ENCODE measurements around the gene MIOS. TPM values are rescaled to one million over a fixed set of nuclear protein-coding genes. Genes with fewer than 3 reads are reported as not detected.

MIOS gene
- total and polyA plus RNA-seq, 2 experiments from 2014 or later, result 24.0 to 50.8 TPM

GRCh38 chr7:7562736-7563135, 3.9 kb upstream of the MIOS start:
- peak; percentile 21 for DNase-seq (ENCODE audit: low spot score)
- Histone ChIP-seq H3K27ac (peak overlapping the region; percentile 86), H3K4me1 (ENCODE audit: insufficient read depth) (peaks cover 23% of the 10 kb centered on the region), H3K79me2 (peaks cover 5% of the 10 kb centered on the region), H3K9me2 (replicated peaks; ENCODE audit: insufficient read depth) (no peaks in the 10 kb centered on the region), H3K9me3 (ENCODE audit: low read depth) (peaks cover 7% of the 10 kb centered on the region), H4K20me1 (ENCODE audit: insufficient read depth, poor library complexity, severe bottlenecking) (no peaks in the 10 kb centered on the region), H2AFZ (no peak overlapping the region), H3K36me3 (replicated peaks; ENCODE audit: insufficient read depth, low read depth) (no peaks in the 10 kb centered on the region), H3K4me3 (no peak overlapping the region), H3K27me3 (no peaks in the 10 kb centered on the region), H3K4me2 (no peak overlapping the region)
- WGBS (ENCODE audit: low lambda C conversion rate, missing lambda C conversion rate), result 78% methylated on average over 3 of the region's 3 CpGs
- TF ChIP-seq EZH2phosphoT487 (IDR thresholded peaks at IDR 0.05; ENCODE audit: low read depth, severe bottlenecking, unreplicated experiment), result no peak

DNA sequence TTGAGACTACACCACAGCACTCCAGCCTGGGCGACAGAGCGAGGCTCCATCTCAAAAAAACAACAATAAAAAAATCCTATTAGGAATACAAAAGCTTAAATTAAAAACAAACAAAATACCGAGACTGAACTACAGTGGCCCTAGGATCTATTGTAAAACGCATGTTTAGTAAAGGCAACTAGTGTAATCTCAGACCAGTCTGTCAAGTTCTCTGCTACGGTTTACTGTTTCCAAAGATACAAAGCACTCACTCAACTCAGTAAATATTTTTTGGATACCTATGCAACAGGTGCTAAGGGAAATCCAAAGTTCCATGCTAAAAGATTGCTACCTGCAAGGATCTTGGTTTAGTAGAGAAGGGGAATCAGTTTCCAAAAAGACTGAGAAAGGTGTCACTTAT, 3.4 kb upstream of the MIOS start:
- WGBS (ENCODE audit: low lambda C conversion rate, missing lambda C conversion rate), result 61% methylated on average over 5 of the region's 5 CpGs

GRCh38 chr7:7563813-7564212, 2.9 kb upstream of the MIOS start:
- H3K27me3 ChIP-seq, result no peaks in the 10 kb centered on the region
- no peaks in the 10 kb centered on the region for H3K9me2 ChIP-seq (replicated peaks; ENCODE audit: insufficient read depth)
- H3K79me2 ChIP-seq, result peaks cover 16% of the 10 kb centered on the region
- H4K20me1 ChIP-seq (ENCODE audit: insufficient read depth, poor library complexity, severe bottlenecking), result no peaks in the 10 kb centered on the region
- peaks cover 33% of the 10 kb centered on the region for H3K4me1 ChIP-seq (ENCODE audit: insufficient read depth)
- no peak for DNase-seq (ENCODE audit: low spot score)
- peak overlapping the region; percentile 40 for H3K4me2 ChIP-seq
- H3K9me3 ChIP-seq (ENCODE audit: low read depth), result peaks cover 6% of the 10 kb centered on the region
- H2AFZ ChIP-seq, result no peak overlapping the region
- TF ChIP-seq CTCF (IDR thresholded peaks at IDR 0.05; ENCODE audit: poor library complexity), result no peak
- TF ChIP-seq EZH2phosphoT487 (IDR thresholded peaks at IDR 0.05; ENCODE audit: low read depth, severe bottlenecking, unreplicated experiment), result no peak
- TF ChIP-seq EZH2 (IDR thresholded peaks at IDR 0.05; ENCODE audit: borderline replicate concordance), result no peak
- peak overlapping the region; percentile 86 for H3K27ac ChIP-seq
- no peak overlapping the region for H3K4me3 ChIP-seq
- no peaks in the 10 kb centered on the region for H3K36me3 ChIP-seq (replicated peaks; ENCODE audit: insufficient read depth, low read depth)

More for the DNA sequence above, 3.4 kb upstream of the MIOS start:
- Histone ChIP-seq H3K4me3 (no peak overlapping the region), H3K9me3 (ENCODE audit: low read depth) (peaks cover 7% of the 10 kb centered on the region), H3K79me2 (peaks cover 10% of the 10 kb centered on the region), H3K27me3 (no peaks in the 10 kb centered on the region), H3K4me1 (ENCODE audit: insufficient read depth) (peaks cover 29% of the 10 kb centered on the region), H2AFZ (no peak overlapping the region), H3K4me2 (peak overlapping the region; percentile 40), H3K9me2 (replicated peaks; ENCODE audit: insufficient read depth) (no peaks in the 10 kb centered on the region), H4K20me1 (ENCODE audit: insufficient read depth, poor library complexity, severe bottlenecking) (no peaks in the 10 kb centered on the region), H3K27ac (peak overlapping the region; percentile 86), H3K36me3 (replicated peaks; ENCODE audit: insufficient read depth, low read depth) (no peaks in the 10 kb centered on the region)
- no peak for TF ChIP-seq EZH2phosphoT487 (IDR thresholded peaks at IDR 0.05; ENCODE audit: low read depth, severe bottlenecking, unreplicated experiment)
- TF ChIP-seq EZH2 (IDR thresholded peaks at IDR 0.05; ENCODE audit: borderline replicate concordance), result no peak
- TF ChIP-seq CTCF (IDR thresholded peaks at IDR 0.05; ENCODE audit: poor library complexity), result no peak
- DNase-seq (ENCODE audit: low spot score), result no peak

- peak overlapping the region; percentile 99 for H3K27ac ChIP-seq
- DNase-seq (ENCODE audit: low spot score), result peak; percentile 70
- H3K9me3 ChIP-seq (ENCODE audit: low read depth), result peaks cover under 1% of the 10 kb centered on the region
- no peak overlapping the region for H3K4me3 ChIP-seq
- no peak overlapping the region for H2AFZ ChIP-seq
- TF ChIP-seq EZH2phosphoT487 (IDR thresholded peaks at IDR 0.05; ENCODE audit: low read depth, severe bottlenecking, unreplicated experiment) (no peak), EZH2 (IDR thresholded peaks at IDR 0.05; ENCODE audit: borderline replicate concordance) (no peak), CTCF (IDR thresholded peaks at IDR 0.05; ENCODE audit: poor library complexity) (no peak)
- H3K4me2 ChIP-seq, result peak overlapping the region; percentile 40
- no peaks in the 10 kb centered on the region for H3K27me3 ChIP-seq
- H3K79me2 ChIP-seq, result peaks cover 21% of the 10 kb centered on the region
- H3K36me3 ChIP-seq (replicated peaks; ENCODE audit: insufficient read depth, low read depth), result no peaks in the 10 kb centered on the region
- WGBS (ENCODE audit: low lambda C conversion rate, missing lambda C conversion rate), result 62% methylated on average over 3 of the region's 3 CpGs
- no peaks in the 10 kb centered on the region for H3K9me2 ChIP-seq (replicated peaks; ENCODE audit: insufficient read depth)
- no peaks in the 10 kb centered on the region for H4K20me1 ChIP-seq (ENCODE audit: insufficient read depth, poor library complexity, severe bottlenecking)
- H3K4me1 ChIP-seq (ENCODE audit: insufficient read depth), result peaks cover 33% of the 10 kb centered on the region
Measured at GRCh38 chr7:7564323-7564780, 2.3 kb upstream of the MIOS start.

All from hepatocyte (in vitro differentiated cells).